Neural crest cell (in vitro differentiated cells): Measurements from ENCODE around the gene CA5A. TPM values are rescaled to one million over a fixed set of nuclear protein-coding genes. Genes with fewer than 3 reads are reported as not detected.
A peak's percentile ranks its signal among the peaks of the same experiment; 100 is the strongest.
"Not testable (repeated sequence)": the region's sequence is repeated elsewhere in the genome, so short reads cannot be mapped to it uniquely, and the experiment has no call there.

Experiments used
- DNase-seq: peaks from one replicate; pipeline ENCODE4 v3.0.0; 2021; ENCODE audit warnings: low read depth, mixed read lengths, low spot score
- H3K27ac Mint-ChIP-seq: one replicate; pipeline ENCODE4 v1.8.0; 2021; ENCODE audit warnings: mild to moderate bottlenecking, mixed read lengths; ENCODE audit not compliant: unreplicated experiment
- H3K27me3 Mint-ChIP-seq: 2 replicates; pipeline ENCODE4 v1.8.0; 2021; ENCODE audit warnings: low read depth, mild to moderate bottlenecking, mixed read lengths
- H3K36me3 Mint-ChIP-seq: 2 replicates; pipeline ENCODE4 v1.8.0; 2021; ENCODE audit warnings: low read depth, mild to moderate bottlenecking, mixed read lengths
- H3K4me1 Mint-ChIP-seq: 2 replicates; pipeline ENCODE4 v1.8.0; 2021; ENCODE audit warnings: mixed read lengths
- H3K4me3 Mint-ChIP-seq: one replicate; pipeline ENCODE4 v1.8.0; 2021; ENCODE audit warnings: mild to moderate bottlenecking, mixed read lengths
- H3K9me3 Mint-ChIP-seq: 2 replicates; pipeline ENCODE4 v1.8.0; 2021; ENCODE audit warnings: mixed read lengths
- total RNA-seq: library from RNA; stranded (reverse); gene quantifications from 2 replicates; pipeline ENCODE4 v1.2.1, GENCODE V29; 2021
- TF ChIP-seq, protein P1 (sequence below): fragments of 200-600 bp; sonication (generic); conservative IDR thresholded peaks from 2 replicates; pipeline ENCODE4 v1.5.0; 2021; ENCODE audit warnings: antibody characterized with exemption, mild to moderate bottlenecking

CA5A gene
- total RNA-seq, 1 donor from 2014 or later: not detected

DNA sequence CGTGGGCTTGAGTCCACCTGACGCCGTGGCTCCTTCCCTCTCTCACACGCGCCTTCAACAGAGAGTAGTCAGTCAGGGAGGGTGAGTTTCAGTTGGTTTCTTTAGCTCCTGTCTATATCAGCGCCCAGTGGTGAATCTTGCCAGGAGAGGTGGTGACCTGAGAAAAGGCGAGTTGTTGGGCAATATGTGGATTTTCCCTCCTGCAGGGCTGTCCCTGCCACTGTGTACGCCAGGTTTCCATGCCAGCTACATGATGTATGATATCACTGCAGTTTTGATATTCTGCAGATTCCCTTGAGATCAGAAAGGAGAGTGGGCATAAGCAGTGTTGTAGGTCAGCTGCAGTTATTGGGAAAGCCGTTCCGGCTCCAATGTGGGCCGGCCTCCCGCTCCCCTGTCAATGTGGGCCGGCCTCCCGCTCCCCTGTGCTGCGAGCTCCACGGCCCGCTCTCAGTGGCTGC is 46.3 kb upstream of the CA5A start:
- Mint-ChIP-seq H3K4me3 (no peak overlapping the region), H3K36me3 (peaks cover 4% of the 10 kb centered on the region), H3K27me3 (no peaks in the 10 kb centered on the region), H3K4me1 (peaks cover 4% of the 10 kb centered on the region), H3K9me3 (no peaks in the 10 kb centered on the region), H3K27ac (no peak overlapping the region)
- TF ChIP-seq, protein P1, sequence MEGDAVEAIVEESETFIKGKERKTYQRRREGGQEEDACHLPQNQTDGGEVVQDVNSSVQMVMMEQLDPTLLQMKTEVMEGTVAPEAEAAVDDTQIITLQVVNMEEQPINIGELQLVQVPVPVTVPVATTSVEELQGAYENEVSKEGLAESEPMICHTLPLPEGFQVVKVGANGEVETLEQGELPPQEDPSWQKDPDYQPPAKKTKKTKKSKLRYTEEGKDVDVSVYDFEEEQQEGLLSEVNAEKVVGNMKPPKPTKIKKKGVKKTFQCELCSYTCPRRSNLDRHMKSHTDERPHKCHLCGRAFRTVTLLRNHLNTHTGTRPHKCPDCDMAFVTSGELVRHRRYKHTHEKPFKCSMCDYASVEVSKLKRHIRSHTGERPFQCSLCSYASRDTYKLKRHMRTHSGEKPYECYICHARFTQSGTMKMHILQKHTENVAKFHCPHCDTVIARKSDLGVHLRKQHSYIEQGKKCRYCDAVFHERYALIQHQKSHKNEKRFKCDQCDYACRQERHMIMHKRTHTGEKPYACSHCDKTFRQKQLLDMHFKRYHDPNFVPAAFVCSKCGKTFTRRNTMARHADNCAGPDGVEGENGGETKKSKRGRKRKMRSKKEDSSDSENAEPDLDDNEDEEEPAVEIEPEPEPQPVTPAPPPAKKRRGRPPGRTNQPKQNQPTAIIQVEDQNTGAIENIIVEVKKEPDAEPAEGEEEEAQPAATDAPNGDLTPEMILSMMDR: no peak
- no peak for DNase-seq

DNA sequence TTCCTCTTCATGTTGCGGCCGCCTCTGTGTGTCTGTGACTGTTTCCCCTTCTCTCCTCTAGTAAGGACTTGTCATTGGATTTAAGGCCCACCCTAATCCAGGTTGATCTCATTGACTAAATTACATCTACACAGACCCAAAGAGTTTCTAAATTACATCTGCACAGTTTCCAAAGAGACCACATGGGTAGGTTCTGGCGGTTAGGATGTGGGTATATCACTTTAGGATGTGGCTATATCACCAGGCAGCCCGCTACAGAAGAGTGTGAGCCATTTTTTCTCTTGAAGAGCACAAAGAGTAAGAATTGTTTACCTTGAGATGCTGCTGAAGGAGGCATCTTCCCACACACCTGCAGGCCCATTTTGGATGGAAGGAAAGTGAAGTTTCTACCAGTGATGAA is 45.0 kb upstream of the CA5A start:
- not testable (repeated sequence) for H3K27me3 Mint-ChIP-seq, H3K27ac Mint-ChIP-seq, DNase-seq, H3K4me1 Mint-ChIP-seq, H3K4me3 Mint-ChIP-seq, H3K9me3 Mint-ChIP-seq, H3K36me3 Mint-ChIP-seq

DNA sequence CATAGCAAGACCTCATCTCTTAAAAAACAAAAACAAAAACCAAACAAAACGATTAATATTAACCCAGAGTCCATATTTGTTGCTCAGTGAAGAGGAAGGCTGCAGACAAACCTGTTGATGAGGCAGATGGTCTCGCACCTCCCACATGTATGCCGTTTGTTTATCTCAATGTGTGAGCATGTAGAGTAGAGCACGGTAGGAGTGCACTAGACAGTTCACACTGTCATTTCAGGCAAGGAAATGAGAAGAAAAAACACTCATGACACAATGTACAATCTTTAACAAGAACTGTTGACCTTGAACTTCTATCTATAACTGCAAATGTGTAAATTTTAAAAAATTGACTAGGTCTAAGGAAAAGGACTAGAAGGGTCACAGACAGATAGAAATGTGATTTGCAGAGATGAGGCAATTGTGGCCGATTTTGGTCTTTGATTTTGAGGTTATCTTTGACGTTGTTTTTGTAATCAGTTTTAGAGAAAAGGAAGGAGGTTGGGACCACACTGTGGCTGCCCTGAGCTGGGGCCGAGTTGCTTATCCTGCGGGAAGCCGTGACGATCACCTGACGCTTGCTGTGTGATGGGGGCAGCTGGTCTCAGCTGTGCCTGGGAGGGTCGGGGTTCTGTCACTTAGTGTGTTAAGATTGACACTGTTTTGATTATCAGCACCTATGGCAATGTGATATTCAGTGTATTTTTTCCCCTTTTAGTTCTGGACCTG is 43.7 kb upstream of the CA5A start:
- DNase-seq, H3K9me3 Mint-ChIP-seq, H3K36me3 Mint-ChIP-seq, H3K4me1 Mint-ChIP-seq, H3K4me3 Mint-ChIP-seq, H3K27me3 Mint-ChIP-seq, H3K27ac Mint-ChIP-seq: not testable (repeated sequence)

DNA sequence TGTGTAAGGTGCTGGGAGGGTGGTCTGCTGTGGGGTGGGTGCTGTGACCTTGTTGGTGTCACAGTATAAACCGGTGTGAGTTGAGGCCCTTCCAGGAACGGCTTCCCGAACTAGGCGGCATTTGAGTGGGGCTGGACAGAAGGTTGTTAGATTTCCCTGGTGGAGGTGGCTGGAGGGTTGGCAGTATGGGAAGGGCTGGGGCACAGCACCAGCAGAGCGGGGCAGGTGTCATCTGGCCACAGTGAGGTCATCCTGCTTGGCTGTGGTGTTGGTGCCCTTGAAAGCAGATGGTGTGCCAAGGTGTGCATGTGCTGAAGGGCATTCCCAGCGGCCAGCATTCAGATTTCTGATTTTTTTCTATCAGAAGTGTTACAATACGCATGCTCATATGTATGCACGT is 43.0 kb upstream of the CA5A start:
- H3K27me3 Mint-ChIP-seq: no peaks in the 10 kb centered on the region
- TF ChIP-seq, protein P1: no peak
- DNase-seq: no peak
- no peak overlapping the region for H3K27ac Mint-ChIP-seq
- H3K4me1 Mint-ChIP-seq: peaks cover 4% of the 10 kb centered on the region
- no peaks in the 10 kb centered on the region for H3K9me3 Mint-ChIP-seq
- H3K4me3 Mint-ChIP-seq: no peak overlapping the region
- peaks cover 6% of the 10 kb centered on the region for H3K36me3 Mint-ChIP-seq

DNA sequence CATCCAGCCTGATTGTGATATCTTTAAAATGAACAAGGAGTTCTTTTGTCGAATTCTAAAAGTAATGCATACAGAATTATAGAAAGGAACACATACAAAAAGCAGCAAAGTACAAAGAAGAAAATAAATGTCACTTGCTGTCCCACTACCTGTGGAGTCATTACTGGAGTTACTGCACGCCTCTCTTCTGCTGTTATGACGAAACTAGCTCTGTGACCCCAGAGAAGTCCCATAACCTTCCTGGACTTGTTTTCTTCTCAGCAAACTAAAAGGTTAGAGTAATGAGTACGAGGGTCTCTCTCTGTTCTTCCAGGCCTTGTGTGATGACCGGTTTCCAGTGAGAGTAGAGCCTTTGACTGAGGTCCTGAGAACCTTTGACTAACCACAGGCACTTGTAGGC is 41.8 kb upstream of the CA5A start:
- H3K4me3 Mint-ChIP-seq: no peak overlapping the region
- DNase-seq: no peak
- TF ChIP-seq, protein P1: no peak

DNA sequence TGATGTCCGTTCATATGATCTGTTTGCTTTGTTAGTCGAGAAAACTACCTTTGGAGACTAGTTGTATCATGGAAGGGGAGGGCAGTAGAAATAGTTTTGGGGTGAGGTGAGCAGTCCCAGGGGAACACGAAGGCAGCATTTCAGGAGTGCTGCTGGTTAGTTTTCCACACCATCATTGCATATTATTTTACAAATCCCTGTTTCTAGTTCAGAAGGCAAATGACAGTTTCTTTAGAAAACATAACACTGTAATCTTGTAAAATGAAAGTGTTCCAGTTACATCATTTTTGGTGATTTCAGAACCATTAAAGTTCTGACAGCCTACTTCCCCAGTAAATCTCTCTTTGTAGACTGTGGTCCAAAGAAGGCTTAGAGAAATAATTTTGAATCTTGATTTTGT is 40.3 kb upstream of the CA5A start:
- TF ChIP-seq, protein P1: no peak
- no peaks in the 10 kb centered on the region for H3K27me3 Mint-ChIP-seq
- no peak overlapping the region for H3K4me3 Mint-ChIP-seq
- peak overlapping the region; percentile 16 for H3K27ac Mint-ChIP-seq
- no peak for DNase-seq
- H3K36me3 Mint-ChIP-seq: peaks cover 24% of the 10 kb centered on the region
- H3K9me3 Mint-ChIP-seq: peaks cover 3% of the 10 kb centered on the region
- no peaks in the 10 kb centered on the region for H3K4me1 Mint-ChIP-seq

More for the DNA sequence above, 41.8 kb upstream of the CA5A start:
- H3K36me3 Mint-ChIP-seq: peaks cover 9% of the 10 kb centered on the region
- no peaks in the 10 kb centered on the region for H3K9me3 Mint-ChIP-seq
- H3K4me1 Mint-ChIP-seq: peaks cover under 1% of the 10 kb centered on the region
- no peak overlapping the region for H3K27ac Mint-ChIP-seq
- H3K27me3 Mint-ChIP-seq: no peaks in the 10 kb centered on the region
